Suprapubic skin (tissue), 4 donors: ENCODE results near the gene KRT40. TPM values are rescaled to one million over a fixed set of nuclear protein-coding genes. Genes with fewer than 3 reads are reported as not detected.

Experiments used
- DNase-seq, 2 donors: peaks; one replicate each; pipeline ENCODE4 v3.0.0-alpha.2; 2019; ENCODE audit warnings: low spot score in 2 of 2
- H3K27ac ChIP-seq: fragments of 200-600 bp; sonication (generic); one replicate; pipeline ENCODE4 v1.5.1; 2019
- H3K27me3 ChIP-seq: fragments of 200-600 bp; sonication (generic); one replicate; pipeline ENCODE4 v1.5.1; 2019
- H3K36me3 ChIP-seq: fragments of 200-600 bp; sonication (generic); one replicate; pipeline ENCODE4 v1.5.1; 2019
- H3K4me1 ChIP-seq: fragments of 200-600 bp; sonication (generic); one replicate; pipeline ENCODE4 v1.5.1; 2019
- H3K4me3 ChIP-seq: fragments of 200-600 bp; sonication (generic); one replicate; pipeline ENCODE4 v1.5.1; 2019; ENCODE audit warnings: mild to moderate bottlenecking
- H3K9me3 ChIP-seq: fragments of 200-600 bp; sonication (generic); one replicate; pipeline ENCODE4 v1.5.1; 2019
- EP300 ChIP-seq: sonication (generic); formaldehyde crosslinking; IDR thresholded peaks from one replicate; pipeline ENCODE4 v1.6.1; 2017; ENCODE audit warnings: antibody characterized with exemption
- POLR2A ChIP-seq, 2 donors: fragments of 450-650 bp; IDR thresholded peaks; one replicate each; pipeline ENCODE4 v1.6.1; 2017; ENCODE audit warnings: antibody characterized with exemption in 2 of 2, mild to moderate bottlenecking in 2 of 2, moderate library complexity in 2 of 2
- POLR2AphosphoS5 ChIP-seq, 3 donors: sonication (generic); formaldehyde crosslinking; IDR thresholded peaks; one replicate each; pipeline ENCODE4 v1.6.1; 2017; ENCODE audit warnings: antibody characterized with exemption in 3 of 3
- WGBS: methylation state at CpG from one replicate; pipeline ENCODE4 v1.1.5; 2018; 5-methylcytosine and 5-hydroxymethylcytosine counted together
- total RNA-seq, 4 donors: library from RNA; depleted of rRNA; stranded (reverse); fragments of >200 nt; gene quantifications; one replicate each; pipeline ENCODE4 v1.1.0, GENCODE V29; 2016
- TF ChIP-seq, protein P1 (sequence below), 2 donors: fragments of 200-600 bp in 1 of 2; fragments of 450-650 bp in 1 of 2; sonication (generic) in 1 of 2; IDR thresholded peaks; one replicate each; pipeline ENCODE4 v1.5.1; 2016 to 2019; ENCODE audit warnings: antibody characterized with exemption in 2 of 2, mild to moderate bottlenecking in 1 of 2, moderate library complexity in 1 of 2

Gene KRT40
- total RNA-seq, 4 donors from 2014 or later = 0.98 to 12.5 (median 3.9) TPM; not detected in 1

DNA sequence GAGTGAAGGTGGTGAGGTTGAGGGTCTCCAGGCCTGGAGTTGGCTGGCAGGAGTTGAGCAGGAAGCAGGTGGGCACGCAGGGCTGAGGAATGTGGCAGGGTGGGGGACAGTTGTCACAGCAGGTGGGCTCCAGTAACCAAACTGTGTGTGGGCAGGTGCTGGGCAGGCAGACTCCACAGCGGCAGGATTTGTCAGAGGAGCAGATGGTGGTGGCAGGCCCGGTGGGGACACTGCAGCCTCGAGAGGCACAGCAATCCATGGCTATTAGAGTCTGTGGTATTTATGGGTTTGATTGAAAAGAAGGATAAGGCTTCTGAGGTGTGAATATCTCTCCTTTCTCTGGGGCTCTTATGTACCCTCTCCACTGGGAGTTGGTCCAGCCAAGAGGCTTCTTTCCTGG lies 9.7 kb upstream of the KRT40 start, which contains the start of gene KRTAP3-3:
Gene KRTAP3-3, minus strand, starts transcription at position 326 of the 400 bp plus-strand sequence. Its CDS starts 67 bp downstream, at position 259.
- TF ChIP-seq, protein P1, sequence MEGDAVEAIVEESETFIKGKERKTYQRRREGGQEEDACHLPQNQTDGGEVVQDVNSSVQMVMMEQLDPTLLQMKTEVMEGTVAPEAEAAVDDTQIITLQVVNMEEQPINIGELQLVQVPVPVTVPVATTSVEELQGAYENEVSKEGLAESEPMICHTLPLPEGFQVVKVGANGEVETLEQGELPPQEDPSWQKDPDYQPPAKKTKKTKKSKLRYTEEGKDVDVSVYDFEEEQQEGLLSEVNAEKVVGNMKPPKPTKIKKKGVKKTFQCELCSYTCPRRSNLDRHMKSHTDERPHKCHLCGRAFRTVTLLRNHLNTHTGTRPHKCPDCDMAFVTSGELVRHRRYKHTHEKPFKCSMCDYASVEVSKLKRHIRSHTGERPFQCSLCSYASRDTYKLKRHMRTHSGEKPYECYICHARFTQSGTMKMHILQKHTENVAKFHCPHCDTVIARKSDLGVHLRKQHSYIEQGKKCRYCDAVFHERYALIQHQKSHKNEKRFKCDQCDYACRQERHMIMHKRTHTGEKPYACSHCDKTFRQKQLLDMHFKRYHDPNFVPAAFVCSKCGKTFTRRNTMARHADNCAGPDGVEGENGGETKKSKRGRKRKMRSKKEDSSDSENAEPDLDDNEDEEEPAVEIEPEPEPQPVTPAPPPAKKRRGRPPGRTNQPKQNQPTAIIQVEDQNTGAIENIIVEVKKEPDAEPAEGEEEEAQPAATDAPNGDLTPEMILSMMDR (IDR thresholded peaks at IDR 0.05) = no peak
- TF ChIP-seq POLR2AphosphoS5 (IDR thresholded peaks at IDR 0.05) = no peak
- no peak for TF ChIP-seq POLR2A (IDR thresholded peaks at IDR 0.05)
- TF ChIP-seq EP300 = no peak
- no peak for DNase-seq
- no peaks in the 10 kb centered on the region for H3K9me3 ChIP-seq
- WGBS = 66% methylated on average over 4 of the region's 4 CpGs
- H3K4me3 ChIP-seq = no peak within 1 kb of the TSS
- no peaks in the 10 kb centered on the region for H3K4me1 ChIP-seq
- H3K27me3 ChIP-seq = no peaks in the 10 kb centered on the region
- no peak within 1 kb of the TSS for H3K27ac ChIP-seq
- H3K36me3 ChIP-seq = no peaks in the 10 kb centered on the region

DNA sequence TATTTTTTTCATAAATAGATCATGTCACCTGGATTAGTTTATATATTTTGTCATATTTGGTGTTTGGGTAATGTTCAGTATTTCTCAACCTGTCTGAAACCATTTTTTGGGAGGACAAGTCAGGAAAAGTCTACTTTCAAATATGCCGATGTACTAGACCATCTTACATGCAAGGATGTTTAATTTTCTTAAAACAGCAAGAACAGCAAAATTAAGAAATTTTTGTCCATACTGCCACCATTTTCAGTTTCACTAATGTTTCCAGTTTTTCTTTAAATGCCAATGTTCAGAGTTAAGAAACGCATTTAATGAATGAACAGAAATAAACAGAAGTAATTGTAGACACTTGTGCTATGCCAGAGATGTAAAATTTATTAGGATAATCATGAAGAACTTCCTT lies 9.0 kb upstream of the KRT40 start:
- H3K9me3 ChIP-seq = no peaks in the 10 kb centered on the region
- no peaks in the 10 kb centered on the region for H3K4me1 ChIP-seq
- H3K27me3 ChIP-seq = no peaks in the 10 kb centered on the region
- H3K4me3 ChIP-seq = no peak overlapping the region
- H3K27ac ChIP-seq = no peak overlapping the region
- DNase-seq = no peak
- TF ChIP-seq, protein P1 (IDR thresholded peaks at IDR 0.05) = no peak
- TF ChIP-seq EP300 = no peak
- TF ChIP-seq POLR2AphosphoS5 (IDR thresholded peaks at IDR 0.05) = no peak
- TF ChIP-seq POLR2A (IDR thresholded peaks at IDR 0.05) = no peak
- 91% methylated on average over 2 of the region's 2 CpGs for WGBS
- no peaks in the 10 kb centered on the region for H3K36me3 ChIP-seq

DNA sequence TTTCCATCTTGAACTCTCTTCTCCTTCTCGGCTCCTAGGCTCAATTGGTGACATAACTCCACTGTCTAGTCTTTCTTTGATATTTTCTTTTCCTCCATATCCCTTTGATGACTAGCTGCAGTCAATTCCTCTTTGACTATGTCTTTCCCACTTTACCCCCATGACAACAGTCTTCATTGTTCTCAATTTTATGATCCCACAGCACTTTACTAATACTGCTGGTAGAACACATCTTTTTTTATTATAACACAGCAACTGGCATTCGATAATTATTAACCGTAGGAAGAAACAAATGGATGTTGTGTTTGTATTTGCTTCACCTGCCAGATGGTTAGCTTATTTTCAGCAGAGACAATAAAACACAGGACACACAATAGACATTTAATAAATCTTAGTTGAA lies 8.5 kb upstream of the KRT40 start:
- DNase-seq = no peak
- Histone ChIP-seq H3K36me3 (no peaks in the 10 kb centered on the region), H3K4me1 (no peaks in the 10 kb centered on the region), H3K4me3 (no peak overlapping the region), H3K27me3 (no peaks in the 10 kb centered on the region), H3K27ac (no peak overlapping the region), H3K9me3 (no peaks in the 10 kb centered on the region)
- WGBS = 77% methylated on average over 3 of the region's 3 CpGs
- TF ChIP-seq, protein P1 (IDR thresholded peaks at IDR 0.05) = no peak
- TF ChIP-seq POLR2AphosphoS5 (IDR thresholded peaks at IDR 0.05) (no peak), POLR2A (IDR thresholded peaks at IDR 0.05) (no peak), EP300 (no peak)

DNA sequence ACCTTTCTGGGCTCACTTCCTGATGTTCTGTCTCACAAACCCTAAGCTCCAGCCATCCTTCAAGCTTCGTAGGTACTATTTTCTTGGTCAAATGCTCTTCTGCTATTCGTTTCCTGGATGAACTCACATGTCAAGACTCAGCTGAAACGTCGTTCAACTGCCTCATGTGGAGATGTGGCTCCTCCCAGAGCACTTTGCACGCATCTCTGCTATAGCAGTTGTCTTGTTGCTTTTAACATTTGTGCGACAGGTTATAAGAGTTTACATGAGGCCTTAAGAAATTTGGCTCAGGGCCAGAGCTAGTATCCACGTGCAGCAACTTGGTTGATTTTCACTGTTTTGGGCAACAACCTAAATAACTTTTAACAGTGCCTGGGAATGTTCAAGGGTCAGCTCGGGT lies 2.8 kb upstream of the KRT40 start:
- H3K27me3 ChIP-seq = no peaks in the 10 kb centered on the region
- no peak overlapping the region for H3K27ac ChIP-seq
- no peaks in the 10 kb centered on the region for H3K9me3 ChIP-seq
- no peak overlapping the region for H3K4me3 ChIP-seq
- WGBS = 38% methylated on average over 8 of the region's 8 CpGs
- peaks cover 3% of the 10 kb centered on the region for H3K4me1 ChIP-seq
- TF ChIP-seq EP300 (no peak), POLR2A (IDR thresholded peaks at IDR 0.05) (no peak), POLR2AphosphoS5 (IDR thresholded peaks at IDR 0.05) (no peak)
- DNase-seq = no peak
- H3K36me3 ChIP-seq = no peaks in the 10 kb centered on the region

DNA sequence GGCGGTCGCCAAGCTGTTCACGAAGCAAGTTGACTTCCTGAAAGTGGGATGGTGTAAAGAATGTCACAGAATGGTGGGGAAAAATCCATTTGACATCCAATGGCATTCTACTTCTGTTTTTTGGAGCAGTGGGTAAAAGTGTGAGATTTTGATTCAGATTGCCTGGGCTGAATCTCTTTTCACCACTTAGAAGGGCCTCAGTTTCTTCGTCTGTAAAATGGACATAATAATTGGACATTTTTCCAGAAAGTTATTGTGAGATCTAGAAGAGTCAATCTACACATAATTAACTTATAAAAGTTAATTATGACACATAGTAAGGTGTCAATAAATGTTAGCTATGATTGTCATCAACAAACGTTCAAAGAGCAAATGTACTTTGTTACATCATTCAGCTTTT lies 3.0 kb downstream of the KRT40 start:
- no peak for DNase-seq
- WGBS = 65% methylated on average over 5 of the region's 5 CpGs
- H3K4me1 ChIP-seq = no peaks in the 10 kb centered on the region
- no peak overlapping the region for H3K27ac ChIP-seq
- H3K4me3 ChIP-seq = no peak overlapping the region
- H3K27me3 ChIP-seq = no peaks in the 10 kb centered on the region
- TF ChIP-seq, protein P1 (IDR thresholded peaks at IDR 0.05) = no peak
- TF ChIP-seq POLR2A (IDR thresholded peaks at IDR 0.05) (no peak), EP300 (no peak), POLR2AphosphoS5 (IDR thresholded peaks at IDR 0.05) (no peak)
- no peaks in the 10 kb centered on the region for H3K9me3 ChIP-seq
- H3K36me3 ChIP-seq = no peaks in the 10 kb centered on the region

DNA sequence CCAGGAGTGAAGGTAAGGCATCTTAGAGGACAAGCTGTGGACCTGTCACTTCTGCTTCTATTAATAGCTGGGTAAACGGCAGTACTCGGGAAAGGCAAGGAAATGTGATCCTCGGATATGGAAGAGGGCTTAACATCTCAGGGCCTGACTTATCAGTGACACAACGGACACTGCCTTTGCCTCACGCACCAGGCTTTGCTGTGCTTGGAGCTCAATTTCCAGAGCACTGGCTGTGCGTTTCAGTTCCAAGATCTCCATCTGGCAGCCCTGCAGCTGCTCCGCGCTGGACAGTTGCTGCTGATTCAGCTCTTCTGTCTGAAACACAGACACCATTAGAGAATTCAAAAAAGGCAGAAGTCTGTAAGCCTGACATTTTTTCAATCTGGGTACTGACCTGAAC lies 3.5 kb downstream of the KRT40 start:
- no peaks in the 10 kb centered on the region for H3K36me3 ChIP-seq
- H3K4me3 ChIP-seq = no peak overlapping the region

More for the DNA sequence above, 3.5 kb downstream of the KRT40 start:
- no peaks in the 10 kb centered on the region for H3K9me3 ChIP-seq
- no peaks in the 10 kb centered on the region for H3K27me3 ChIP-seq
- no peaks in the 10 kb centered on the region for H3K4me1 ChIP-seq
- no peak overlapping the region for H3K27ac ChIP-seq
- no peak for DNase-seq
- no peak for TF ChIP-seq EP300
- TF ChIP-seq POLR2A (IDR thresholded peaks at IDR 0.05) = no peak
- 28% methylated on average over 8 of the region's 8 CpGs for WGBS
